GM21723 (cell line): ENCODE data around the gene ABCB10.
"Not testable (repeated sequence)": the region's sequence is repeated elsewhere in the genome, so short reads cannot be mapped to it uniquely, and the experiment has no call there.

Experiments
- ATAC-seq: cut with Tn5 transposase; IDR thresholded peaks from one replicate; pipeline ENCODE4 v1.9.1; 2021; ENCODE audit warnings: mild to moderate bottlenecking, moderate library complexity; ENCODE audit not compliant: unreplicated experiment

The ABCB10 gene

GRCh38 chr1:229539863-229540506 lies 18.5 kb downstream of the ABCB10 start:
- ATAC-seq, result no peak

- no peak for ATAC-seq
These were observed 19.6 kb downstream of the ABCB10 start for GRCh38 chr1:229538945-229539344.

- no peak for ATAC-seq
These were observed 20.6 kb downstream of the ABCB10 start for GRCh38 chr1:229537894-229538293.

- ATAC-seq, result no peak
These were observed 21.5 kb downstream of the ABCB10 start for GRCh38 chr1:229536982-229537381.

- no peak for ATAC-seq
These were observed 23.3 kb downstream of the ABCB10 start for GRCh38 chr1:229535230-229535629.

GRCh38 chr1:229531326-229531725 lies 27.2 kb downstream of the ABCB10 start:
- no peak for ATAC-seq

GRCh38 chr1:229529639-229530038 lies 28.9 kb downstream of the ABCB10 start:
- ATAC-seq, result no peak

GRCh38 chr1:229526695-229527094 lies 31.8 kb downstream of the ABCB10 start:
- no peak for ATAC-seq

GRCh38 chr1:229523052-229523451 lies 35.5 kb downstream of the ABCB10 start:
- no peak for ATAC-seq

- peak; percentile 91 for ATAC-seq
These were observed 43.8 kb downstream of the ABCB10 start for GRCh38 chr1:229514578-229515275.

- not testable (repeated sequence) for ATAC-seq
These were observed 46.9 kb downstream of the ABCB10 start for GRCh38 chr1:229511625-229512024.

- not testable (repeated sequence) for ATAC-seq
These were observed 47.3 kb downstream of the ABCB10 start for GRCh38 chr1:229511201-229511600.

GRCh38 chr1:229509576-229509975 lies 48.9 kb downstream of the ABCB10 start:
- ATAC-seq, result no peak

GRCh38 chr1:229508823-229509337 lies 49.6 kb downstream of the ABCB10 start:
- ATAC-seq, result peak; percentile 0

- peak; percentile 96 for ATAC-seq
These were observed 50.3 kb downstream of the ABCB10 start, which contains the start of gene NUP133 for GRCh38 chr1:229507951-229508822. Gene NUP133, minus strand, starts transcription at chr1:229508341. Its CDS starts 92 bp downstream, at chr1:229508249.

GRCh38 chr1:229507502-229507901 lies 51.0 kb downstream of the ABCB10 start:
- ATAC-seq, result peak; percentile 2

- no peak for ATAC-seq
These were observed 51.9 kb downstream of the ABCB10 start for GRCh38 chr1:229506633-229507032.

GRCh38 chr1:229495782-229496181 lies 62.7 kb downstream of the ABCB10 start:
- no peak for ATAC-seq

- ATAC-seq, result no peak
These were observed 71.3 kb downstream of the ABCB10 start for GRCh38 chr1:229487181-229487580.

- ATAC-seq, result no peak
These were observed 73.2 kb downstream of the ABCB10 start for GRCh38 chr1:229485318-229485717.

- ATAC-seq, result no peak
These were observed 76.0 kb downstream of the ABCB10 start for GRCh38 chr1:229482511-229482910.
